Bronchus fibroblast of lung (primary cell): Measurements from ENCODE around the gene TMEM86A. TPM values are rescaled to one million over a fixed set of nuclear protein-coding genes. Genes with fewer than 3 reads are reported as not detected.

Experiments
- total RNA-seq: library from RNA; depleted of rRNA; stranded (reverse); fragments of >200 nt; gene quantifications from 2 replicates; pipeline ENCODE4 v1.2.3, GENCODE V29; 2015

Gene TMEM86A
- 0.45 and 0.50 TPM in 2 replicates for total RNA-seq

GRCh38 chr11:18698341-18699268, at the start of gene TMEM86A:
TSS of gene TMEM86A (plus strand) at chr11:18698779. CDS start at chr11:18698887, 108 bp downstream.

DNA sequence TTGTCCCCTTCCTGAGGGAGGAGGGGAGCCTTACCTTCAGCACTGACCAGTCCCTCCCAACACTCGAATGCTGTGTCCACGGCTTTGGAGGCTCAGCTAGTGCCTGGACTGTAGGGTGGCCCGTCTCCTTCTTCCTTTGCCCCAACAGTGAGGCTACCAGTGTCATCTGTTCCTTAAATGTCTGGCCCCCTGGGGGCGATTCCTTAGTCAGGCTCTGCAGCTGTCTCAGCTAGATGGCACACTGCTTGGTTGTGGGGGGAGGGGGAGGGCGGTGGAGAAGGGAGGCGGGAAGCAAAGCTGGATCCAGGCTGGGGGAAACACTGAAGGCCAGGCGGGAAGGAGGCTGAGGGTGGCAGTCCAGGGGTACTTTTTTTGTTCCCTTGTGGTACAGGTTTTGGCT, 27.5 kb downstream of the TMEM86A start, which contains the start of gene IGSF22:
TSS of gene IGSF22 (minus strand) at position 149 of the 400 bp plus-strand sequence. CDS start 1,952 bp downstream, outside the sequence.

Other genes starting within 250 kb of the TMEM86A start
- 0.17 TPM in 1 of 2 replicates, not detected in the other for gene LDHAL6A, start 242.9 kb upstream of the TMEM86A start, total RNA-seq
- gene TSG101, start 171.8 kb upstream of the TMEM86A start, total RNA-seq = 78.2 and 92.1 TPM in 2 replicates
- 19.5 and 22.2 TPM in 2 replicates for gene UEVLD, start 110.0 kb upstream of the TMEM86A start, total RNA-seq
- gene MISFA, start 99.0 kb upstream of the TMEM86A start, total RNA-seq = 0.34 TPM in 1 of 2 replicates, not detected in the other
- 10.0 and 11.1 TPM in 2 replicates for gene SPTY2D1, start 64.4 kb upstream of the TMEM86A start, total RNA-seq
- gene IGSF22, start 27.4 kb downstream of the TMEM86A start, total RNA-seq = under 0.01 TPM in 1 of 2 replicates, not detected in the other
- gene PTPN5, start 93.0 kb downstream of the TMEM86A start, total RNA-seq = not detected in 2 replicates
- not detected in 2 replicates for gene MRGPRX1, start 240.6 kb downstream of the TMEM86A start, total RNA-seq